Caco-2 (cell line): ENCODE measurements around the gene MRPL11. TPM values are rescaled to one million over a fixed set of nuclear protein-coding genes. Genes with fewer than 3 reads are reported as not detected.
"Not testable (repeated sequence)": the region's sequence is repeated elsewhere in the genome, so short reads cannot be mapped to it uniquely, and the experiment has no call there.

Experiments
- BruUV-seq: library from RNA; stranded (reverse); fragments of 400-500 nt; replicated peaks from 2 replicates; lab custom pipeline; 2021; lab: Mats Ljungman, UMichigan
- CTCF ChIA-PET: fragments of 300-600 bp; sonication (Branson Sonifier 250); formaldehyde crosslinking; loops from one replicate; lab custom pipeline; 2022; ENCODE audit warnings: antibody characterized with exemption; lab: Charles Lee
- POLR2A ChIA-PET: fragments of 300-600 bp; sonication (Branson Sonifier 250); formaldehyde crosslinking; loops from one replicate; lab custom pipeline; 2022; ENCODE audit warnings: antibody characterized with exemption; lab: Charles Lee
- DNase-seq, 2 experiments: peaks; one replicate each; pipeline versions ENCODE4 v3.0.0 to v3.0.0-alpha.2; 2020 to 2022
- H3K27me3 ChIP-seq: replicated peaks from 2 replicates; pipeline ENCODE4 v1.6.0; 2011; ENCODE audit warnings: low read length; ENCODE audit not compliant: control insufficient read depth, insufficient read depth
- H3K36me3 ChIP-seq: 2 replicates; pipeline ENCODE4 v1.5.1; 2011; ENCODE audit warnings: low read length; ENCODE audit not compliant: control insufficient read depth, insufficient read depth
- H3K4me1 ChIP-seq: fragments of 250-450 bp; sonication (Bioruptor Pico); 2 replicates; pipeline ENCODE4 v1.5.1; 2020; ENCODE audit warnings: mild to moderate bottlenecking
- H3K4me3 ChIP-seq: 2 replicates; pipeline ENCODE4 v1.5.1; 2011; ENCODE audit warnings: low read depth, mild to moderate bottlenecking, control low read depth, low read length
- H3K9me3 ChIP-seq: fragments of 250-450 bp; sonication (Bioruptor Pico); 2 replicates; pipeline ENCODE4 v1.5.1; 2020; ENCODE audit warnings: mild to moderate bottlenecking, moderate library complexity
- H3K27ac Mint-ChIP-seq: one replicate; pipeline ENCODE4 v1.8.0; 2022; ENCODE audit warnings: mixed read lengths; ENCODE audit not compliant: unreplicated experiment
- H3K27me3 Mint-ChIP-seq: one replicate; pipeline ENCODE4 v1.8.0; 2022; ENCODE audit warnings: mixed read lengths; ENCODE audit not compliant: insufficient read depth, unreplicated experiment
- H3K36me3 Mint-ChIP-seq: one replicate; pipeline ENCODE4 v1.8.0; 2022; ENCODE audit warnings: mild to moderate bottlenecking, mixed read lengths; ENCODE audit not compliant: insufficient read depth, unreplicated experiment
- H3K4me1 Mint-ChIP-seq: one replicate; pipeline ENCODE4 v1.8.0; 2022; ENCODE audit warnings: low read depth, mixed read lengths; ENCODE audit not compliant: unreplicated experiment
- H3K4me3 Mint-ChIP-seq: one replicate; pipeline ENCODE4 v1.8.0; 2022; ENCODE audit warnings: mild to moderate bottlenecking, moderate library complexity, mixed read lengths; ENCODE audit not compliant: unreplicated experiment
- H3K9me3 Mint-ChIP-seq: one replicate; pipeline ENCODE4 v1.8.0; 2022; ENCODE audit warnings: mixed read lengths; ENCODE audit not compliant: unreplicated experiment
- intact Hi-C: fragments of 100-400 bp; cut with micrococcal nuclease; formaldehyde crosslinking; loops from one replicate; pipeline ENCODE4 v1.10.0; 2022; ENCODE audit not compliant: unreplicated experiment
- total RNA-seq: library from RNA; stranded (reverse); gene quantifications from 2 replicates; pipeline ENCODE4 v1.2.3, GENCODE V29; 2022
- TF ChIP-seq, protein P1 (sequence below), 2 experiments: fragments of 200-600 bp in 1 of 2; IDR thresholded peaks; 1 replicate in 1 of 2; 2 replicates in 1 of 2; pipeline versions ENCODE4 v1.5.1 to v1.8.0; 2011 to 2022; ENCODE audit warnings: antibody characterized with exemption in 1 of 2, control low read depth in 1 of 2, inconsistent platforms in 1 of 2, low read depth in 1 of 2, low read length in 1 of 2, mild to moderate bottlenecking in 1 of 2, moderate library complexity in 1 of 2; ENCODE audit not compliant: insufficient read depth in 1 of 2, severe bottlenecking in 1 of 2, unreplicated experiment in 1 of 2

Gene MRPL11
- total RNA-seq, 1 experiment from 2014 or later, result 206 TPM

GRCh38 chr11:66464916-66465315, 26.3 kb upstream of the MRPL11 start:
- Histone ChIP-seq H3K36me3 (no peaks in the 10 kb centered on the region), H3K9me3 (peaks cover 4% of the 10 kb centered on the region; the same call in 1 of the 2 replicates), H3K27me3 (no peaks in the 10 kb centered on the region; the same call in 1 of the 2 replicates), H3K4me3 (no peak overlapping the region), H3K4me1 (peaks cover 19% of the 10 kb centered on the region)
- peak in 1 of 2 experiments; percentile 47 for DNase-seq
- ChIA-PET CTCF (interaction anchor here (0.9 to 3.4 kb wide), 3 partner anchors 26 to 49 kb away, joined by 4 to 65 read pairs (median 7); partner anchors contain the start of gene MRPL11), POLR2A (interaction anchor here (3.1 kb wide), 1 partner anchor 15 kb away, joined by 98 read pairs; the partner anchor contains the start of gene DPP3)
- Mint-ChIP-seq H3K9me3 (peaks cover 17% of the 10 kb centered on the region), H3K27me3 (no peaks in the 10 kb centered on the region), H3K27ac (no peak overlapping the region), H3K4me1 (peaks cover 17% of the 10 kb centered on the region), H3K36me3 (peaks cover 6% of the 10 kb centered on the region), H3K4me3 (no peak overlapping the region)
- BruUV-seq, result no TSS peak
- TF ChIP-seq, protein P1, sequence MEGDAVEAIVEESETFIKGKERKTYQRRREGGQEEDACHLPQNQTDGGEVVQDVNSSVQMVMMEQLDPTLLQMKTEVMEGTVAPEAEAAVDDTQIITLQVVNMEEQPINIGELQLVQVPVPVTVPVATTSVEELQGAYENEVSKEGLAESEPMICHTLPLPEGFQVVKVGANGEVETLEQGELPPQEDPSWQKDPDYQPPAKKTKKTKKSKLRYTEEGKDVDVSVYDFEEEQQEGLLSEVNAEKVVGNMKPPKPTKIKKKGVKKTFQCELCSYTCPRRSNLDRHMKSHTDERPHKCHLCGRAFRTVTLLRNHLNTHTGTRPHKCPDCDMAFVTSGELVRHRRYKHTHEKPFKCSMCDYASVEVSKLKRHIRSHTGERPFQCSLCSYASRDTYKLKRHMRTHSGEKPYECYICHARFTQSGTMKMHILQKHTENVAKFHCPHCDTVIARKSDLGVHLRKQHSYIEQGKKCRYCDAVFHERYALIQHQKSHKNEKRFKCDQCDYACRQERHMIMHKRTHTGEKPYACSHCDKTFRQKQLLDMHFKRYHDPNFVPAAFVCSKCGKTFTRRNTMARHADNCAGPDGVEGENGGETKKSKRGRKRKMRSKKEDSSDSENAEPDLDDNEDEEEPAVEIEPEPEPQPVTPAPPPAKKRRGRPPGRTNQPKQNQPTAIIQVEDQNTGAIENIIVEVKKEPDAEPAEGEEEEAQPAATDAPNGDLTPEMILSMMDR (IDR thresholded peaks at IDR 0.05; ENCODE audit: insufficient read depth in 1 of 2, low read depth in 1 of 2, low read length in 1 of 2, severe bottlenecking in 1 of 2, unreplicated experiment in 1 of 2), result no peak
- intact Hi-C loops, result no loop called here

GRCh38 chr11:66464116-66464515, 25.5 kb upstream of the MRPL11 start:
- H3K4me3 Mint-ChIP-seq, H3K9me3 ChIP-seq, H3K27me3 ChIP-seq, H3K4me3 ChIP-seq, H3K36me3 ChIP-seq, intact Hi-C loops, H3K27ac Mint-ChIP-seq, BruUV-seq, H3K27me3 Mint-ChIP-seq, DNase-seq, H3K36me3 Mint-ChIP-seq: not testable (repeated sequence)
- peaks cover 25% of the 10 kb centered on the region for H3K4me1 ChIP-seq
- ChIA-PET POLR2A (interaction anchor here (3.1 kb wide), 1 partner anchor 15 kb away, joined by 98 read pairs; the partner anchor contains the start of gene DPP3), CTCF (interaction anchor here (0.7 kb wide), 1 partner anchor 211 kb away, joined by 4 read pairs; no protein-coding TSS in a partner anchor)
- Mint-ChIP-seq H3K9me3 (peaks cover 17% of the 10 kb centered on the region), H3K4me1 (peaks cover 22% of the 10 kb centered on the region)

DNA sequence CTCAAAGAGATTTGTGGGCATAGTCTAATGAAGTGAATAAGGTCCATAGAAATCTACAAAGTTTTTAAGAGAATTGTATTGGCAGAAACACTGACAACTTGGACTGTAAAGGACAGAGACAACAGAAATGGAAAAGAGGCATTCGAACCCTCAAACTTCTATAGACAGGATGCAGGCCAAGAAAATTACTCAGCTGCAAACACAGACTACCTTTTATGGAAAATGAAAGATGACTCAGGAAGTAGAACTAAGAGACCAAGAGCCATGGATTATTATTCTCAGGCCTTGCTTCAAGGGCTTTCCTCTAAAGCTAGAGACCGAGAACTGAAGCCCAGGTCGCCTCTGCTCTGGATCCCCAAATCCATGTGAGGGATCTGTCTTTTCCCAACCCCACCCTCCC, 24.3 kb upstream of the MRPL11 start:
- Mint-ChIP-seq H3K4me3 (no peak overlapping the region), H3K9me3 (peaks cover 17% of the 10 kb centered on the region), H3K27ac (no peak overlapping the region), H3K4me1 (peaks cover 30% of the 10 kb centered on the region), H3K27me3 (no peaks in the 10 kb centered on the region), H3K36me3 (peaks cover 6% of the 10 kb centered on the region)
- Histone ChIP-seq H3K27me3 (no peaks in the 10 kb centered on the region), H3K4me1 (peaks cover 28% of the 10 kb centered on the region), H3K36me3 (no peaks in the 10 kb centered on the region), H3K4me3 (no peak overlapping the region), H3K9me3 (peaks cover 4% of the 10 kb centered on the region; the same call in 1 of the 2 replicates)
- TF ChIP-seq, protein P1 (IDR thresholded peaks at IDR 0.05; ENCODE audit: insufficient read depth in 1 of 2, low read depth in 1 of 2, low read length in 1 of 2, severe bottlenecking in 1 of 2, unreplicated experiment in 1 of 2), result no peak
- BruUV-seq, result no TSS peak
- intact Hi-C loops, result no loop called here
- ChIA-PET CTCF (interaction anchor here (1.2 kb wide), 1 partner anchor 24 kb away, joined by 4 read pairs; the partner anchor contains the start of gene MRPL11), POLR2A (no interaction called here)
- no peak for DNase-seq
